OCI-LY7 (cell line): ENCODE results near the gene DPEP2. TPM values are rescaled to one million over a fixed set of nuclear protein-coding genes. Genes with fewer than 3 reads are reported as not detected.

Experiments
- BruUV-seq: library from RNA; stranded (reverse); fragments of 400-500 nt; replicated peaks from 2 replicates; lab custom pipeline; 2021; lab: Mats Ljungman, UMichigan
- CTCF ChIA-PET: fragments of 300-600 bp; sonication (Branson Sonifier 250); formaldehyde crosslinking; loops from one replicate; lab custom pipeline; 2022; ENCODE audit warnings: antibody characterized with exemption; ENCODE audit not compliant: unreplicated experiment; lab: Charles Lee
- POLR2A ChIA-PET: fragments of 300-600 bp; sonication (Branson Sonifier 250); formaldehyde crosslinking; loops from one replicate; lab custom pipeline; 2022; ENCODE audit warnings: antibody characterized with exemption; lab: Charles Lee
- DNase-seq: peaks from one replicate; pipeline ENCODE4 v3.0.0-alpha.2; 2015; ENCODE audit warnings: low spot score
- H2AFZ ChIP-seq: fragments of 200-600 bp; sonication (generic), shearing (Covaris generic); 2 replicates; pipeline ENCODE4 v1.6.1; 2014; ENCODE audit warnings: mild to moderate bottlenecking, antibody characterized with exemption, low read length, moderate library complexity
- H3K27ac ChIP-seq: fragments of 200-600 bp; sonication (generic); 2 replicates; pipeline ENCODE4 v1.5.1; 2014; ENCODE audit warnings: mixed run types, low read depth, mild to moderate bottlenecking, moderate library complexity, low read length, inconsistent platforms; ENCODE audit not compliant: poor library complexity, severe bottlenecking
- H3K36me3 ChIP-seq: fragments of 200-600 bp; sonication (generic); 2 replicates; pipeline ENCODE4 v1.6.1; 2014; ENCODE audit warnings: mild to moderate bottlenecking, antibody characterized with exemption, low read length, moderate library complexity, mixed read lengths; ENCODE audit not compliant: insufficient read depth
- H3K4me1 ChIP-seq: fragments of 200-600 bp; sonication (generic); 2 replicates; pipeline ENCODE4 v1.5.1; 2014; ENCODE audit warnings: mild to moderate bottlenecking, low read length; ENCODE audit not compliant: insufficient read depth, poor library complexity, severe bottlenecking
- H3K4me2 ChIP-seq: fragments of 200-600 bp; sonication (generic); 2 replicates; pipeline ENCODE4 v1.6.1; 2014; ENCODE audit warnings: mild to moderate bottlenecking, low read length
- H3K4me3 ChIP-seq: fragments of 200-600 bp; sonication (generic); 2 replicates; pipeline ENCODE4 v1.5.1; 2014; ENCODE audit warnings: mild to moderate bottlenecking, low read depth, low read length; ENCODE audit not compliant: poor library complexity, severe bottlenecking
- H3K79me2 ChIP-seq: fragments of 200-600 bp; sonication (generic); 2 replicates; pipeline ENCODE4 v1.6.1; 2016; ENCODE audit warnings: low read depth, mild to moderate bottlenecking, low read length, moderate library complexity, mixed read lengths; ENCODE audit not compliant: insufficient read depth
- H3K9me2 ChIP-seq: fragments of 200-600 bp; sonication (generic); 2 replicates; pipeline ENCODE4 v1.6.1; 2016; ENCODE audit warnings: mild to moderate bottlenecking, low read length, mixed read lengths; ENCODE audit not compliant: insufficient read depth
- H3K9me3 ChIP-seq: fragments of 200-600 bp; sonication (generic); 2 replicates; pipeline ENCODE4 v1.6.1; 2014; ENCODE audit warnings: mild to moderate bottlenecking, mixed run types, low read length, mixed read lengths
- H4K20me1 ChIP-seq: fragments of 200-600 bp; sonication (generic); 2 replicates; pipeline ENCODE4 v1.6.1; 2014; ENCODE audit warnings: mild to moderate bottlenecking, antibody characterized with exemption, low read length, moderate library complexity, mixed read lengths; ENCODE audit not compliant: insufficient read depth
- CTCF ChIP-seq: fragments of 200-600 bp; sonication (generic); conservative IDR thresholded peaks from 2 replicates; pipeline ENCODE4 v1.5.1; 2014; ENCODE audit warnings: mild to moderate bottlenecking, antibody characterized with exemption, low read length, moderate library complexity, mixed read lengths
- EZH2phosphoT487 ChIP-seq: fragments of 200-600 bp; sonication (generic); IDR thresholded peaks from 2 replicates; pipeline ENCODE4 v1.6.1; 2018; ENCODE audit warnings: low read depth, borderline replicate concordance, mild to moderate bottlenecking, mixed run types, antibody characterized with exemption, low read length, moderate library complexity, mixed read lengths
- intact Hi-C: fragments of 100-400 bp; cut with micrococcal nuclease; formaldehyde crosslinking; loops from one replicate; pipeline ENCODE4 v1.10.0; 2022; ENCODE audit not compliant: unreplicated experiment
- total RNA-seq, 2 experiments: library from RNA; depleted of rRNA in 1 of 2; stranded (reverse); fragments of >200 nt in 1 of 2; shearing (Covaris generic) in 1 of 2; gene quantifications; 2 replicates each; pipeline ENCODE4 v1.2.3, GENCODE V29; 2014 to 2022

The DPEP2 gene
- total RNA-seq, 2 experiments from 2014 or later = 0.22 to 0.23 TPM

- H3K9me3 ChIP-seq = no peaks in the 10 kb centered on the region
- intact Hi-C loops = no loop called here
- BruUV-seq = no TSS peak
- H3K4me3 ChIP-seq = peak overlapping the region; percentile 86
- H3K9me2 ChIP-seq = no peaks in the 10 kb centered on the region
- DNase-seq = no peak
- peak overlapping the region; percentile 84 for H3K4me2 ChIP-seq
- H3K36me3 ChIP-seq = no peaks in the 10 kb centered on the region
- ChIA-PET CTCF (no interaction called here), POLR2A (interaction anchor here (0.5 kb wide), 2 partner anchors 182 to 251 kb away, joined by 3 to 4 read pairs; no protein-coding TSS in a partner anchor)
- H2AFZ ChIP-seq = no peak overlapping the region; the same call in 1 of the 2 replicates
- H3K27ac ChIP-seq = no peak overlapping the region
- peaks cover 34% of the 10 kb centered on the region for H3K4me1 ChIP-seq
- no peaks in the 10 kb centered on the region for H4K20me1 ChIP-seq
- H3K79me2 ChIP-seq = no peaks in the 10 kb centered on the region
- TF ChIP-seq CTCF = no peak
- TF ChIP-seq EZH2phosphoT487 = no peak
Observed at GRCh38 chr16:67966549-67967182, 32.6 kb downstream of the DPEP2 start.

DNA sequence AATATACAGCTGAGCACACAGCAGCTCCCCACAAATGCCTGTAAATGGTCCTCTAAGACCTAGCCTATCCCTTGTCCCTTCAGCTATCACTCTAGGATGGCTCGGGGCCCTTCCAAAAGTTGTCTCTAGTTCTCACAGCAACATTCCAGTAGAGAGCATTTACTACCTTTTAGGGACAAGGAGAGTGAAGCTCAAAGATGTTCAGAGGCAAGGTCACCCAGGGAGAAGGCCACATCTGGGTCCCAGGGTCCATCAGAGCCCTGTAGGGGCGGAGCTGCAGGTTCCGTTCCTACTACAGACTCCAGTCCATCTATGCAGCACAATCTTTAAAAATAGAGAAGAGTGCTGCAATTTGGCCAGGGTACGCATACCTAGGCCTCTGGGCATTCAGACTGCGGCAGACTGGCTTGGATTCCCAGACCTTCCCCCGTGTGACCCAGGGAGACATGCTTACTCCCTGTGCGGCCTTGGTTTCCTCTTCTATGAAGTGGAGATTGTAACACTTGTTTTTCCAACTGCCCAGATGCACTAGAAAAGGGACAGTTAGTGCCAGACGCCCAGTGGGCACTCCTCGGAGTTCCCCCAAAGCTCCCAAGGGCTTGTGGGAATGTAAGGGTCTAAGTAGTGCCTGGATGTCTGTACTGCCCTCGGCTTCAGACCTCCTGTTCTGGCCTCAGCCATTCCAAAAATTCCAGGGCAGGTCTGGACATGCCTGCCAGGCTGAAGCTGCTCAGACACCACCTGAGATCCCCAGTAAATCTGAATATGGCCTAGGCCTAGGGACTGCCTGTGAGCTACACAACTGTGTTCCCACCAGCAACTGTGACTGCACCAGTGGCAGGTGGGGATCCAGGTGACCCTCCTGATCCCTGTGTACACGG is 33.4 kb downstream of the DPEP2 start:
- Histone ChIP-seq H3K9me2 (no peaks in the 10 kb centered on the region), H3K4me2 (0 out of 2 replicates have a peak overlapping the region, but pooled peaks have one; percentile 8), H3K79me2 (no peaks in the 10 kb centered on the region), H3K4me3 (no peak overlapping the region), H3K4me1 (peaks cover 34% of the 10 kb centered on the region), H4K20me1 (no peaks in the 10 kb centered on the region), H2AFZ (no peak overlapping the region), H3K36me3 (no peaks in the 10 kb centered on the region), H3K27ac (no peak overlapping the region), H3K9me3 (no peaks in the 10 kb centered on the region)
- CTCF ChIA-PET = interaction anchor here (0.5 kb wide), 2 partner anchors 33 to 138 kb away, joined by 3 to 6 read pairs; no protein-coding TSS in a partner anchor
- intact Hi-C loops = no loop called here
- POLR2A ChIA-PET = interaction anchor here (0.5 to 1.1 kb wide), 5 partner anchors 20 to 252 kb away, joined by 3 to 6 read pairs (median 3); no protein-coding TSS in a partner anchor
- TF ChIP-seq CTCF (no peak), EZH2phosphoT487 (no peak)
- no peak for DNase-seq
- BruUV-seq = no TSS peak
